Body of pancreas (tissue), 4 donors: Measurements from ENCODE around the gene PRRC2B. TPM values are rescaled to one million over a fixed set of nuclear protein-coding genes. Genes with fewer than 3 reads are reported as not detected.

ENCODE experiments used
- ATAC-seq: fragments of 150-250 bp; one replicate; pipeline ENCODE4 v1.9.1; 2016
- DNase-seq, 4 donors: peaks; one replicate each; pipeline ENCODE4 v3.0.0-alpha.2; 2019
- H3K27ac ChIP-seq, 4 donors: fragments of 200-600 bp; sonication (generic); 1 replicate in 3 of 4; 2 replicates in 1 of 4; pipeline versions ENCODE4 v1.5.1 to v1.6.1; 2016 to 2019; ENCODE audit warnings: mild to moderate bottlenecking in 1 of 4, mixed read lengths in 1 of 4, moderate library complexity in 1 of 4
- H3K27me3 ChIP-seq, 2 donors: fragments of 200-600 bp; sonication (generic); one replicate each; pipeline ENCODE4 v1.6.0; 2016; ENCODE audit warnings: mild to moderate bottlenecking in 1 of 2
- H3K36me3 ChIP-seq, 2 donors: fragments of 200-600 bp; sonication (generic); replicated peaks in 1 of 2; 2 replicates each; pipeline ENCODE4 v1.5.1; 2016; ENCODE audit warnings: low read depth in 2 of 2; ENCODE audit not compliant: insufficient read depth in 1 of 2
- H3K4me1 ChIP-seq: fragments of 200-600 bp; sonication (generic); one replicate; pipeline ENCODE4 v1.6.0; 2016
- H3K4me3 ChIP-seq, 2 donors: fragments of 200-600 bp; sonication (generic); 1 replicate in 1 of 2; 2 replicates in 1 of 2; pipeline ENCODE4 v1.5.1; 2016 to 2019
- H3K9me3 ChIP-seq, 3 donors: fragments of 200-600 bp; sonication (generic); 1 replicate in 2 of 3; 2 replicates in 1 of 3; pipeline ENCODE4 v1.5.1; 2016
- CTCF ChIP-seq, 7 experiments: fragments of 450-650 bp in 4 of 7; fragments of 200-600 bp in 3 of 7; sonication (generic) in 3 of 7; IDR thresholded peaks; one replicate each; pipeline ENCODE4 v1.5.1; 2016 to 2019; ENCODE audit warnings: antibody characterized with exemption in 7 of 7
- POLR2A ChIP-seq, 3 donors: fragments of 450-650 bp; IDR thresholded peaks; one replicate each; pipeline ENCODE4 v1.6.1; 2016; ENCODE audit warnings: antibody characterized with exemption in 3 of 3, mild to moderate bottlenecking in 2 of 3
- WGBS, 2 donors: methylation state at CpG; one replicate each; pipeline ENCODE4 v1.1.5; 2017; 5-methylcytosine and 5-hydroxymethylcytosine counted together
- intact Hi-C: fragments of 100-400 bp; cut with DNase I; formaldehyde crosslinking; loops from one replicate; pipeline ENCODE4 v1.15.1; 2023
- total RNA-seq, 2 donors: library from RNA; depleted of rRNA; stranded (reverse); fragments of >200 nt; gene quantifications; one replicate each; pipeline ENCODE4 v1.1.0, GENCODE V29; 2016

PRRC2B gene
- total RNA-seq, 2 donors from 2014 or later: 78.3 to 177 TPM

GRCh38 chr9:131429121-131430012 is 35.5 kb downstream of the PRRC2B start:
- H3K36me3 ChIP-seq: peaks cover 0 to 8% of the 10 kb centered on the region in 2 donors
- H3K27me3 ChIP-seq: no peaks in the 10 kb centered on the region
- H3K27ac ChIP-seq: no peak overlapping the region
- no peaks in the 10 kb centered on the region for H3K9me3 ChIP-seq
- DNase-seq (no peak), ATAC-seq (no peak)
- TF ChIP-seq POLR2A (IDR thresholded peaks at IDR 0.05) (no peak), CTCF (IDR thresholded peaks at IDR 0.05) (no peak)
- intact Hi-C loops: loop anchor here (10.0 kb wide), 1 partner anchor 55 kb away; no protein-coding TSS in a partner anchor
- 73 to 81% methylated on average over 10 of the region's 10 CpGs for WGBS, 2 donors
- no peak overlapping the region for H3K4me3 ChIP-seq
- peaks cover 13% of the 10 kb centered on the region for H3K4me1 ChIP-seq

- Histone ChIP-seq H3K4me3 (no peak overlapping the region), H3K36me3 (peaks cover 0 to 10% of the 10 kb centered on the region in 2 donors), H3K27ac (no peak overlapping the region), H3K27me3 (no peaks in the 10 kb centered on the region), H3K4me1 (peaks cover 13% of the 10 kb centered on the region), H3K9me3 (no peaks in the 10 kb centered on the region)
- TF ChIP-seq CTCF (IDR thresholded peaks at IDR 0.05): no peak
- TF ChIP-seq POLR2A (IDR thresholded peaks at IDR 0.05): no peak
- 85 to 90% methylated on average over 4 of the region's 4 CpGs for WGBS, 2 donors
- intact Hi-C loops: no loop called here
- ATAC-seq (no peak), DNase-seq (no peak)
Observed at GRCh38 chr9:131432050-131432449, 38.2 kb downstream of the PRRC2B start.

DNA sequence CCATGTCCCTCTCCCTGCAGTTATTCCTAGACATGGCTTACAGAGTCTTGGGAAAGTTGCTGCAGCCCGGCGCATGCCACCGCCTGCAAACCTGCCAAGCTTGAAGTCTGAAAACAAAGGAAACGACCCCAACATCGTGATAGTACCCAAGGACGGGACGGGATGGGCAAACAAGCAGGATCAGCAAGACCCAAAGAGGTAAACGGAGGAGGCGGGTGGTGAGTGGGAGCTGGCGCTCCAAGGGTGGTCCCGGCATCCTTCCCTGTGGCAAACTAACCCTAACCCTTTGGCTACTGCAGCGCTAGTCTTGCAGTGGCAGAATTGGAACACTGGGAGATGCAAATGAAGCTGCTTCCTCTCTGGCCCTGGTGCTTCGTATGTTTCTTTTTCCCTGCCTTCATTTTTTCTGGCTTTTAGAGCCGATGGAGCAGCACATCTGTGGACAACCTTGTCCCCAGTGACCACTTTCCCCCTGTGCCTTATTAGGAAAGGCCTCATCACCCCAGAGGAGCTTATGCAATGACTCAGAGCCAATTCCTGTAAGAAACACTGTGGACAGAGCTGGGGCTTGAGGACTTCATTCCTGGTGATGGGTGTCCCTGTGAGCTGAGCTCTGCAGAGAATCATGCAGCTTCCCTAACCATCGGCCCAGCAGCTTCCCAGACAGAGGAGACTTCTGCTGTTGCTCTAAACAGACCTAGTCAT is 38.9 kb downstream of the PRRC2B start:
- ATAC-seq: peak; percentile 12
- TF ChIP-seq POLR2A (IDR thresholded peaks at IDR 0.05) (no peak), CTCF (IDR thresholded peaks at IDR 0.05) (no peak)
- no peak overlapping the region for H3K27ac ChIP-seq
- no peaks in the 10 kb centered on the region for H3K27me3 ChIP-seq
- peaks cover 0 to 10% of the 10 kb centered on the region in 2 donors for H3K36me3 ChIP-seq
- peaks cover 13% of the 10 kb centered on the region for H3K4me1 ChIP-seq
- DNase-seq: no peak
- no peak overlapping the region for H3K4me3 ChIP-seq
- WGBS, 2 donors: 77 to 81% methylated on average over 14 to 15 of the region's 15 CpGs
- intact Hi-C loops: no loop called here
- H3K9me3 ChIP-seq: no peaks in the 10 kb centered on the region

- H3K27ac ChIP-seq: no peak overlapping the region
- no peak overlapping the region for H3K4me3 ChIP-seq
- intact Hi-C loops: no loop called here
- no peaks in the 10 kb centered on the region for H3K9me3 ChIP-seq
- ATAC-seq (no peak), DNase-seq (no peak)
- peaks cover 2 to 12% of the 10 kb centered on the region in 2 donors for H3K36me3 ChIP-seq
- no peaks in the 10 kb centered on the region for H3K27me3 ChIP-seq
- peaks cover 13% of the 10 kb centered on the region for H3K4me1 ChIP-seq
- WGBS, 2 donors: 83 to 85% methylated on average over 3 of the region's 3 CpGs
- TF ChIP-seq CTCF (IDR thresholded peaks at IDR 0.05) (no peak), POLR2A (IDR thresholded peaks at IDR 0.05) (no peak)
Observed at GRCh38 chr9:131433302-131433854, 39.5 kb downstream of the PRRC2B start.
